ENCODE data around the gene RNF41.
"Not testable (repeated sequence)": the region's sequence is repeated elsewhere in the genome, so short reads cannot be mapped to it uniquely, and the experiment has no call there.

Gene RNF41

GRCh38 chr12:56163533-56164344, 58.0 kb downstream of the RNF41 start:
- DNase-seq = no peak

GRCh38 chr12:56162468-56163290, 59.0 kb downstream of the RNF41 start:
- DNase-seq = no peak

GRCh38 chr12:56161690-56162351, 59.9 kb downstream of the RNF41 start:
- DNase-seq = no peak

GRCh38 chr12:56160894-56161689, 60.6 kb downstream of the RNF41 start:
- DNase-seq = no peak

GRCh38 chr12:56160193-56160763, 61.4 kb downstream of the RNF41 start:
- peak; percentile 42 for DNase-seq

- DNase-seq = no peak
These were observed 62.1 kb downstream of the RNF41 start for GRCh38 chr12:56159482-56160192.

- no peak for DNase-seq
These were observed 62.7 kb downstream of the RNF41 start for GRCh38 chr12:56158926-56159461.

- peak; percentile 85 for DNase-seq
These were observed 63.4 kb downstream of the RNF41 start, which contains the start of gene MYL6 for GRCh38 chr12:56158029-56158925. Gene MYL6 (plus strand): TSS chr12:56158359. CDS start chr12:56158402, 43 bp downstream.

GRCh38 chr12:56157201-56158028, 64.3 kb downstream of the RNF41 start:
- DNase-seq = peak; percentile 46

GRCh38 chr12:56156464-56157200, 65.1 kb downstream of the RNF41 start:
- DNase-seq = not testable (repeated sequence)

GRCh38 chr12:56155256-56155845, 66.4 kb downstream of the RNF41 start:
- DNase-seq = no peak

GRCh38 chr12:56154818-56155217, 66.9 kb downstream of the RNF41 start:
- DNase-seq = no peak

GRCh38 chr12:56154246-56154771, 67.4 kb downstream of the RNF41 start:
- DNase-seq = no peak

- no peak for DNase-seq
These were observed 68.0 kb downstream of the RNF41 start for GRCh38 chr12:56153678-56154065.

GRCh38 chr12:56152756-56153677, 68.7 kb downstream of the RNF41 start:
- no peak for DNase-seq
